ENCODE measurements around the gene ZNG1F.
"Not testable (repeated sequence)": the region's sequence is repeated elsewhere in the genome, so short reads cannot be mapped to it uniquely, and the experiment has no call there.

ZNG1F gene

GRCh38 chr9:41120696-41121095 is 68.4 kb downstream of the ZNG1F start:
- DNase-seq = not testable (repeated sequence)

DNA sequence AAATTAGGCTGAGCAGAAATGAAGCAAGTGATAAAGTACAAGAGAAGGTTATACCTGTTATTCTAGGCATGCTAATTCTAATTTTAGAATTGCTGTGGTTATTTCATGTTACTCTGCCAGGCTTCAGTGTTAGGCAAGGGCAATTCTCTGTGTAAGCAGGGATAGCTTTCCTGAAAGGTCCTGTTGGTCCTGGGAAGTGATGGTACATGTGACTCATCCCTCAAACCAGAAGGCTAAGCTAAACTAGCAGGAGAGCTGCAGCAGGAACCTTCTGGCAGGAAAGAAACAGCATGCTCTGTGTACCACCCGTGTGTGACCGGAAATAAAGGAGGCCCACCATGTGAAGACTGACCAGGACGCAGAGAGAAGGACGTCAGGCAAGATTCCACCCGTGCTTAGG is 69.4 kb downstream of the ZNG1F start:
- not testable (repeated sequence) for DNase-seq

- not testable (repeated sequence) for DNase-seq
Observed at GRCh38 chr9:41119311-41119710, 69.8 kb downstream of the ZNG1F start.

DNA sequence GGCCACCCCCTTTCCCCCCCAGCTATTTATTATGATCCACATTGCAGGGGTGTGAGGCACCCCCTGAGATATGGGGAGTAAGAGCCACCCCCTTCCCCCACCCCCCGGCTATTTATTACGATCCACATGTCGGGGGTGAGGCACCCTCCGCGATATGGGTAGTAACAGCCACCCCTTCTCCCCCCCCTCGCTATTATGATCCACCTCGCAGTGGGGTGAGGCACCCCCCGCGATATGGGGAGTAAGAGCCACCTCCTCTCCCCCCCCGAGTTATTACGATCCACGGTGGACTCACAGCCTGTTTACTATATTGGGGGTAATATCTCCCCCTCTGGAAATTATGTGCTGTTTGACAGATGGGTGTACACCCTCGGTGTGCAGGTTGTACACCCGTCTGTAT is 75.8 kb downstream of the ZNG1F start:
- DNase-seq = not testable (repeated sequence)

GRCh38 chr9:41111414-41111813 is 77.7 kb downstream of the ZNG1F start:
- not testable (repeated sequence) for DNase-seq

- not testable (repeated sequence) for DNase-seq
Observed at GRCh38 chr9:41110913-41111312, 78.2 kb downstream of the ZNG1F start.

DNA sequence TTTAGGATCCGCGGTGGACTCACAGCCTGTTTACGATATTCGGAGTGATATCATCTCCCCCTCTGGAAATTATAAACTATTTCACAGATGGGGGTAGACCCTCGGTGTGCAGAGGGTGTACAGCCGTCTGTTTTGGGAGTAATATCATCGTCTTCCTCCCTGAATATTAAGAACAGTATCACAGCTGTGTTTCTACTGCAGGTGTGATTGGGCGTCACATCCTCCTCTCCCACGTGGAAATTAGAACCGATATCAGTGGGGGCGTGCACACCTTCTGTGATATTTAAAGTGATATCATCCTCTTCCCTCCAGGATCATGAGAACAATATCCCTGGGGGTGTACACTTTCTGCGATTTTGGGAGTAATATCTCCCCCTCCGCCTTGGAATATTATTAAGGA is 79.9 kb downstream of the ZNG1F start:
- not testable (repeated sequence) for DNase-seq

DNA sequence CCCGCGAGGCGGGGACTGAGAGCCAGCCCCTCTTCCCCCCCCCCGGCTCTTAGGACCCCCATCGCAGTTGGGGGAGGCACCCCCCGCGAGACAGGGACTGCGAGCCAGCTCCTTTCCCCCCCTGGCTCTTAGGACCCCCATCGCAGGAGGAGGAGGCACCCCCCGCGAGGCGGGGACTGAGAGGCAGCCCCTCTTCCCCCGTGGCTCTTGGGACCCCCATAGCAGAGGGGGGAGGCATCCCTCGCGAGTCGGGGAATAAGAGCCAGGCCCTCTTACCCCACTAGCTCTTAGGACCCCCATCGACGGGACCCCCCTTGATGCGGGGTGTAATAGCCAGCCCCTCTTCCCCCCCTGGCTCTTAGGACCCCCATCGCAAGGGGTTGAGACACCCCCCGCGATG is 80.3 kb downstream of the ZNG1F start:
- DNase-seq = not testable (repeated sequence)

GRCh38 chr9:41106472-41107116 is 82.5 kb downstream of the ZNG1F start:
- not testable (repeated sequence) for DNase-seq

DNA sequence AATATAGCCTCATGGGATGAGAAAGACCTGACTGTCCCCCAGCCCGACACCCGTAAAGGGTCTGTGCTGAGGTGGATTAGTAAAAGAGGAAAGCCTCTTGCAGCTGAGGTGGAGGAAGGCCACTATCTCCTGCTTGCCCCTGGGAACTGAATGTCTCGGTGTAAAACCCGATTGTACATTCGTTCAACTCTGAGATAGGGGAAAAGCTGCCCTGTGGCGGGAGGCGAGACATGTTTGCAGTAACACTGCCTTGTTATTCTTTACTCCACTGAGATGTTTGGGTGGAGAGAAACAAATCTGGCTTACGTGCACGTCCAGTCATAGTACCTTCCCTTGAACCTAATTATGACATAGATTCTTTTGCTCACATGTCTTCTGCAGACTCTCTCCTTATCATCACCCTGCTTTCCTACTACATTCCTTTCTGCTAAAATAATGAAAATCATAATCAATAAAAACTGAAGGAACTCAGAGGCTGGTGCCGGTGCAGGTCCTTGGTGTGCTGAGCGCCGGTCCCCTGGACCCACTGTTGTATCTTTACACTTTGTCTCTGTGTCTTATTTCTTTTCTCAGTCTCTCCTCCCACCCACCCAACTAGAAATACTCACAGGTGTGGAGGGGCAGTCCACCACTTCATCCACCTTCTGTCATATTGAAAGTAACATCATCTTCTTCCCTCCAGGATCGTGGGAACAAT is 83.4 kb downstream of the ZNG1F start:
- not testable (repeated sequence) for DNase-seq

GRCh38 chr9:41104542-41104941 is 84.6 kb downstream of the ZNG1F start:
- DNase-seq = not testable (repeated sequence)

GRCh38 chr9:41100508-41100907 is 88.6 kb downstream of the ZNG1F start:
- DNase-seq = not testable (repeated sequence)

GRCh38 chr9:41098759-41099158 is 90.4 kb downstream of the ZNG1F start:
- not testable (repeated sequence) for DNase-seq

DNA sequence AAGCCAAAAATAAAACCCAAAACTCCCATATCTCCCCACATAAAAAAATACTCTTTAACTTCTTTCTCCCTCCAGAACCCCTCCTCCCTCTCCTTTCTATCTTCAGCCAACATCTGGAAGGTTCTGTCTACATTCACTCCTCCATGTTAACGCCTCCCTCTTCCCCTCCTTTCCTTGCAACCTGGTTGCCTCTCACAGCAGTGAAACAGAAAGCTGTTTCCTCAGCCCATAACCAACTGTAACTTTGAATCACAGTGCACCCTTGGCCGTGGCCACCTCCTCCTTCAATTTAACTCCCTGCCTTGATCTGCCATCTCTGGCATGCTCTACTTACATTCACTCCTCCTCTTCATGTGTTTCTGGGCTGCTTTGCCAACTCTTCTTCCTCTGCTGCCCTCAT is 94.1 kb downstream of the ZNG1F start:
- DNase-seq = not testable (repeated sequence)

DNA sequence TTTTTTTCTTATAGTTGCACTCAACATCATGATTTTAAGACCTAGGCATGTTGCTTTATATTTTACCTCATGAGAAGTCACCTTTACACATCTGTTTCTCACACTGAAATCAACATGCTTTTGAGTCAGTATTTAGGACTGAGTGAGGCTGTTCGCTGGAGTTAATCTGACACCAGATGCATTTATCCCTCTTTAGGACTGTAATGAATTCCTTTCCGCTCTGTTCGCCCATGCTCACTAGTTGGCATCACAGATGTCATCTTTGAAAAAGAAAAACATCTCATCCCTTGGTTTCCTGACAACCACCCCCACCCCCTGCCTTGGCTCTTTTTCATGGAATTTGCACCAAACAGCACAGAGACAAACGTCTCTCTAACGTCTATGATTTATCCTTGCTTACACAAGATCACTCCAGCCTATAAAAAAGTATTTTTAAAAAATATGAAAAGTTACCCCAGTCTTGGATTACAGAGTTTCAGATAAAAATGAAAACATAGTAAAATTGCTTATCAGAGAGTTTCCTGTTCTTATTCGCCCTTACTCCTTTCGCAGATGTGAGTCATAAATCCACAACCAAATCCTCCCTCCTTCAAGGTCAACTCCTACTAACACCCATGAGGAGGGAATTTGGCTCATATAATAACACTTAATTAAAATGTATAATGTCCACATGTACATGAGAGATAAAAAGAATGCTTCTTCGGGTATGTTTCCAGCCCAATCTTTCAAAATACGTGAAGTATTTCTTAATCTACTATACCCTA is 94.9 kb downstream of the ZNG1F start:
- not testable (repeated sequence) for DNase-seq

GRCh38 chr9:41090922-41091321 is 98.2 kb downstream of the ZNG1F start:
- not testable (repeated sequence) for DNase-seq

DNA sequence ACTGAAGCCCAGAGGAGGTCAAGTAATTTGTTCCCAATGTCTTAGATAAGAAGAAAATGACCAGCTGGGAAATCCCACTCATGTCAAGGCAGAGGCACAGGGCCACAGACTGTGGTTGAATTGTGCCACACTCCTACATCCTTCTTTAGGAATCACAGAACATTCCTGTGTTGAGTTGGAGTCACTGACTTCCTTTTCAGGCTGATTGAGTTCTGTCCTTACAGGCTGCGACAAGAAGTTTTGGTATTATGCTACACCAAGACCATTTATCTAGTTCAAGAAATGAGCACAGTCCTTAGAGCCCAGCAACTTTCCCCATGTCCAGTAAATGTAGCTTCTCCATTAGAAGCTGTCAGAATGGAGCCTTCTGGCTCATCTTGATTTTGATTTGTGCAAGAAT is 98.7 kb downstream of the ZNG1F start:
- DNase-seq = not testable (repeated sequence)

GRCh38 chr9:41088450-41089059 is 100.6 kb downstream of the ZNG1F start:
- not testable (repeated sequence) for DNase-seq

- DNase-seq = not testable (repeated sequence)
Observed at GRCh38 chr9:41087929-41088328, 101.2 kb downstream of the ZNG1F start.

DNA sequence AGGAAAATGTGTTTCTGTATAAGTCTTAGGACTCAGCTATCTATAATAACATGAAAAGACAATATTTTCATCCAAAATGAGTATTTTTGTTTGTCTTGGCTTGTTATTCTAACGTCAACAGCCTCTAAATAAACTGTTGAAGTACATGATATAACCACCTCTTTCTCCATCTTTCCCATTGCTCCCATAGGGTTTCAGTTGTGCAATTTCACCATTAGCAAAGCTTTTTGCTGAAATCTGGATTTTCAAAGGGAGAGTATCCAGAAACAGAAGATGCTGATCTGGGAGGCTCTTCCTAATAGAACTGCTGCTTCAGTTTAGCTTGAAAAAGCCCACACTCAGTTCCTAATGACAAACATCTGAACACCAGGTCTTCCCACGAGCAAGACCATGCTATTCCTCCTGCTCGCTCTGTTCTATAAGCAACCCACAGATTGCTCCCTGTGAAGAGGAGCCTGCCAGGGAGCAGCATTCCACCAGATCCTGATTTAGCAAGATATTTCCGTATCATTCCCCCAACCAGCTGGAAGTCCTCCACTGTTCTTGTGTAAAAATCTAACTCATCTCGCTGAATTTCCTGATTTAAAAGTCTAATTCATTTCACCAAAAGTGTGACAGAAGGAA is 101.8 kb downstream of the ZNG1F start:
- not testable (repeated sequence) for DNase-seq

GRCh38 chr9:41086685-41087084 is 102.4 kb downstream of the ZNG1F start:
- DNase-seq = not testable (repeated sequence)

GRCh38 chr9:41086215-41086614 is 102.9 kb downstream of the ZNG1F start:
- not testable (repeated sequence) for DNase-seq

GRCh38 chr9:41082358-41082757 is 106.8 kb downstream of the ZNG1F start:
- DNase-seq = not testable (repeated sequence)
